Fibroblast of skin of left quadriceps (primary cell): ENCODE measurements around the gene DSCAML1.

Source experiments
- DNase-seq, 2 experiments: peaks; one replicate each; pipeline ENCODE4 v3.0.0-alpha.2; 2013; ENCODE audit warnings: low read depth in 2 of 2

The DSCAML1 gene

DNA sequence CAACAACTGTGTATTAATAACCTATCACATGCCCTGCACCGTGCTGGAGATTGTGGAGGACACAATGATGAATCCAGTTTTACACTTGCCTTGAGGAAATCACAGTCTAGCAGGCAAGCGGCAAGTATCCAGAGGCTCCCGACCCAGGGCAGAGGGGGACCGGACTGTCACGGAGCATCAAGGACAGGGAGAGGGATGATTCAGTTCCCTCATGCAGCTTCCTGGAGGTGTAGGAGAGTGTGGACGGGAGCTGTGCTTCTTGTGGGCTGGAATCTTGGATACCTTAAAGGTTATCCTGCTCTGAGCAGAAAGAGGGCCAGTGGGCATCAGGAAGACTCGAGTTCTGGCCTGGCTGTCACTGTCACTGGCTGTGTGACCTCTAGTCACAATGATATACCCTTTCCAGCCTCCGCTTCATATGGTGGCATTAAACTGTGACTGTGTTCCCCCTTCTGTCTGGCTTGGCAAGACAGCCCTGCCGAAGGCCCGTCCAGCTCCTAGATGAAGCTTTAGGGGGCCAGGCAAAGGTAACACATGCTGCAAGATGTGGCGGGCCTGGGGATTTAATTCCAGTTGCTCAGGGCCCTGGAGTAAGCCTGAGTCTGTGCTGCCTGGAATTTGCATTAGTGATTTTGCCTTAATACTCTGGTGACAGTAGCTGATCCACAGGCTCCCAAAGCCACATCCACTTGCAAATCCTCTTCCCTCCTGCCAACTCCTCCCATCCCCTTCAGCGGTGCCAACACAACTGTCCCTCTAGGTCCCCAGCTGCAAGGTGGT lies 162.8 kb downstream of the DSCAML1 start:
- no peak for DNase-seq

DNA sequence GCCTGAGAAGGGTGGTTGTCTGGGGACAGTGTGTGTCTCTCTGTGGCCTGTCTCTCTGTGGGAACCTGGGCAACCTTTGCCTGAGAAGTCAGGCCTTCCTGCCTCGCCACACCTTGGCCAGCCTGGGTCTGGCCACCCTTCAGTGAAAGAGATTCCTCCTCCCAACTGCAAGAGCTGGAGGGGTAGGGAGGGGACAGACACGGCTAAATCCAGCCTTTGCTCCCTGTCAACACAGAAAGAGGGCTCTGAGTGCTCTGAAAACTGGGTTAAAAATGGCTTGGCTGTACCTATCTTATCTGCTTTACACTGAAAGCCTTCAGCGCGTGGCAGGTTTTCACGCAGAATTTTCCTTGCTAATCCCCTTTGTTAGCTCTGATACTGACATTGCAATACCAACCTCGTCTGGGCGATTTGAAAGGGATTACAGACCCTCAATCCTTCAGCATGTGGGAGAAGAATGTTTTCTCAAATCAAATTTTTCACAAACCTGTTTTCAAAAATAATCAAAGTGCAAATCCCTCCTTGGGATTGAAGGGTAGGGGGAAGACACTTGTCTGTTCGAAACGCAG lies 163.7 kb downstream of the DSCAML1 start:
- no peak for DNase-seq

DNA sequence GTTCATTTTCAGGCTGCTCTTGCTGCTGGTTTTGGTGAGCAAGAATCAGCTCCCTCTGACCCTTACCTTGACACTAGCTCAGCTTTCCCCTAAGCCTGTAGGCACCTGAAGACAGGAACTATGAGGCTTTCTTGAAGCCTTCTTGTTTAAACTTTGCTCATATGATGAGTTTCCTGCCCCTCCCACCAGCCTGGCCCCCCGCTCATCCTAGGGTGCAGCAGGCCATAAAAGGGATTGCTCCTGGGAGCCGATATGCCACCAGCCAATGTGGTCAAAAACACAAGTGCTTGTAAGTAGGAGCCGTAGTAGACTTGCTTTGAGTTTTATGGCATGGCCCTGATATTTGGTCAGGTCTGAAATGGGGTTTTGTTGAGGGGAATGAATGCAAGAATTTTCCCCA lies 164.7 kb downstream of the DSCAML1 start:
- DNase-seq: no peak

DNA sequence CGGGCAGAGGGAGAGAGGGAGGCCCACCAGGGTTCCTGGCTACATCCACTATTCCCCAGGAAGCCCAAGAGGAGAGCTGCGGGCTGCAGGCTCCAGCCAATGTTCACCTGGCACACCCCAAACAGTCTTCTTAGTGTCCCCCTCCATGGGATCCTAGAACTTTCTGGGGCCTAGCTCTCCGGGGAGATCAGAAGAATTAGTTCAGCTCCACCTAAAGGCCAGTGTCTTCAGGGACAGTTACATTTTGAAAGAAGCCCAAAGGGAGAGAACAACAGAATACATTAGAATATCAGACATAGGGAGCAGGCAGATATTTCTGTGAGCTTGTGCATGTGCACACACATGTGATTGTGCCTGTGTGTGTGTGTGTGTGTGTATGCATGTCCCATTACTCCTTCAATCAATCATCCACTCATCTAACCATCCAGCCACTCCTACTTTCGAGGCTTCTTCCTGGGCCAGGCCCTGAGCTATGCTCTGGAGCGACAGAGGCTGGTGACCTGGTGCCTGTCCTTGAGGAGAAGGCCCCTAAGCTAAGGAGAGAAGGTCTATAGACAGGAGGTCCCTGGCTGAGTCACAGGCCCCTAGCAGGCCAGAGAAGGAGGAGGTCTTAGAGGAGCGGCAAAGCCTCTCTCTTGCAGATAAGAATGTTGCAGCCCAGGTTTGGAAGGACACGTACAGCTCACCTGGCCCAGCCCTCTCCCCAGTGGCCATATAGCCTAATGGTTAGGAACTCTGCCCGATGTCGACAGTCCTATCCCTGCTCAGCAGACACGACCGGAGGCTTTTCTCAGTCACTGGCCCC lies 165.5 kb downstream of the DSCAML1 start:
- no peak for DNase-seq

DNA sequence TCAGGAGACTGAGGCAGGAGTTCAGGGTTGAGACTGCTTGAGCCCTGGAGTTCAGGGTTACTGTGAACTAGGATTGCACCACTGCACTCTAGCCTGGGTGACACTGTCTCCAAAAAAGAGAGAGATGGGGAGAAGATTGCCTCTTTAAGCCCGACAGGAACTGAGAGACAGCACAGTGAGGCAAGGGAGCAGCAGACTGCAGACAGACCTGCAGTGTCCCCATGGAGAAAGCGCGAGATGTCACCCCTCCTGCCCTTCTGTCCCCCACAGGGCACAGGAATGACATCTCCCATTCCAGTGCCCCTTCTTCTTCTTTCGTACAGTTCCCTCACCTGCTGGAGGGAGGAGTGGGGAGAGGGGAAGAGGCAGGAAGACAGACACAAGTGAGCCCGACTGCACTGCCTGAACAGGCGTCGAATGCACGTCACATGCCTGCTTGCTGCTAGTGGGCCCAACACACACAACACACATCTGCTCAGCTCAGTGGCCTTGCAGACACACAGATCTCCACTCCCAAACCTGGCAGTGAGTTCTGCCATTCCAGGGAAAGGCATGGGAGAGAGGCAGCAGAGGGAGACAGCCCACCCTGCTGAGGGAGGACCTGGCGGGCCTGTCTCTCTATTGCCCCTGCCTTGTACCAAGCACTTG lies 167.0 kb downstream of the DSCAML1 start:
- DNase-seq: no peak

DNA sequence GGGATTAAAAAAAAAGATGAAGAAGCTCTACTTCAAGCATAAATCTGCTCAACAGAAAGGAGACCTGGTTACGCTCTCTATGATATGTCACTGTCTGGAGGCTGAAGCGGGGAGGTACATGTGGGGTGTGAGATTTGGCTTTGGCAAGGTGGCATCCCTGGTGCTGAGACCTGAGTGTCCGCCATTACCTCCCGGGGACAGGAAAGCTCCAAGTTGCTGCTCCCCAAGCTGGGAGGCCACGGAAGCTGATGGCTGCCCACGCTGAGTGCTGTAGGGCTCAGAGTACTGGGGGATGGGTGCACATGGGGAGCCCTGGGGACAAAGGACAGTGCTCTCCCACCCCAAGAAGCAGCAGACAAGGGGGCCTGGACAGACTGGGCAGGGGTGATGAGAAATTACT lies 167.9 kb downstream of the DSCAML1 start:
- no peak for DNase-seq

DNA sequence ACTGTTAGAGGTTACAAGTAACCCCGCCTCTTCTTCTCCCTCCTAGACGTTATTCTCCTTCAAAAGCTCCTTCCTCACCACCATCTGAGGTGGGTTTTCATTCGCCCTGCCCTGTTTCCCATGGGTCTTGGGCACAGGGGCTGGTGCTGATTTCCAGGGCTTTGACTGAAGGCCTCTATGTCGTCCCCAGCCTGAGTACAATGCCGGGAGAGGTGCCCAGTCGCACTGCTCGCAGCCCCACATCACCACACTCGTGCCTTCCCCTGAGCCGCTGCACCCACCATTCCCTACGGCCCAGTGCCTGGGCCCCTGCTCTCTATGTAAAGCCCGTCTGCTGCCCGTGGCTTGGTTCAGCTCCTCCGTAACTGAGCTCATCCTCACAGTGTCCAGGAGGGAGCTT lies 169.8 kb downstream of the DSCAML1 start:
- DNase-seq: no peak

DNA sequence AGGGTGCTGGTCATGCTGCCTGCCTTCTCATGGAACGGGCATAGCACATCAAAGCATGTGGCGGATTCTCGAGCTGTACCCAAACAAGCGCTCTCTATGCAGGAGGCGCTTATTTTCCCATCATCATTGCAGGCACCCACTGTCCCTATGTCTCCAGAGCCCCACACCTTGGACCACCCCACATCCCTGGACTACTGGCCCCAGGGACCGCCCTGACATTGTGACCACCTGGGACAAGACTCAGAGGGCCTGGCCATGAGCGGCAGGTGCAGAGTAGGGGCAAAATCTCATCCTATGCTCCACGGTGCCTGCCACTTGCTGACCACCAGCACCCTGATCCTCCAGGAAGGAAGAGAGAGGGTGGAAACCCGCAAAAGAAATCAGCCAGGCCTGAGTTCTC lies 170.4 kb downstream of the DSCAML1 start:
- DNase-seq: no peak

DNA sequence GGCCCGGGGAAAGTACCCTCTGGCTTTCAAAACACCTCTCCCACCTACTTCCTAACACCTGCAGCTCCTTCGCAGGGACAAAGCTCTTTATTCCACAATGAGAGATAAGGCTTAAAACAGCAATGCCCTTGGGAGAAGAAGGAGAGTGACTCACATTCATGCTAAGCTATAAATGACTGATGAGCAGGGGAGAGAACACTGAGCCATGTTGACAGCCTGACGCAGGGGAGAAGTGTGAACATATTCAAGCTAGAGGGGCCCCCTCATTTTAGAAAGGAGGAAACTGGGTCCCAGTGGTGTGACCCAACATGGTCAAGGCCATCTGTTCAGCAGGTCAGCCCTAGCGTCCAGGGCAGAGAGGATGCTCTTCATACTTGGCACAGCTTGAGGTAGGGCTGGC lies 171.8 kb downstream of the DSCAML1 start:
- DNase-seq: no peak

DNA sequence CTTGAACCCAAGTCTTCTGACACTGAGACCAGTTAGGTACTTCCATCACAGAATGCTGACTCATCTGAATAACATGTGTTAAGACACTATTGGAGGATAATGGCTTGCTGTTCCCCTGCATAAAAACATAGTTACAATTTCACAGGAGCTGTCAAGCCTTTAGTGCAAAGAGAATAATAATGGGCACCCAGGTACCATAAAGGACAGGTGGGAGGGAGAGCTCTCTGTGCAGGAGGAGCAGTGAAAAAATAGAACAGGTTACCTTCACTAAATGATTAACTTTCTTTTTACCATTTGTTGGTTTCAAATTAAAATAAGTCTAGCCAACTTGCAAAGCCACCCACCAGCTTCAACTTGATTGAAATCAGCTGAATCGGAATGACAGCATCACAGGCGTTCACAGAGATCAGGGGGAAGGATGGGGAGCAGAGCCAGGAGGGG lies 173.2 kb downstream of the DSCAML1 start:
- DNase-seq: no peak

DNA sequence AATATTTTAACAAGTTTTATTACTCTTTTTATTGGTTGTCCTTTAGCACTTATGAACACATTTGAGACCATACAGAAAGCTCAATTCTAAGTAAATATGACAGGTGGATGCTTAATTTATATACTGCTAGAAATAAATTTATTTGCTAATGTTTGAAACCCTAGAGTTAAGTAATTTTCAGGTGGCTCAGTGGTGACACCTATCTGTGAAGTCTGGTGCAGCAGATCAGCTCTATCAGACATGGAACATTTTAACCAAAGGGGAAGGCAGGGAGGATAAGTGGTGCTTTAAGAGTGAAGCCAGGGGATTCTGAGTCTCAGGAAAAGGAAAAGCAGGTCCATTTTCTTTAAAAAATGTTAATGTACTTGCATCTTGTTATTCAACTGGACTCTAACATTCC lies 175.8 kb downstream of the DSCAML1 start:
- DNase-seq: no peak

DNA sequence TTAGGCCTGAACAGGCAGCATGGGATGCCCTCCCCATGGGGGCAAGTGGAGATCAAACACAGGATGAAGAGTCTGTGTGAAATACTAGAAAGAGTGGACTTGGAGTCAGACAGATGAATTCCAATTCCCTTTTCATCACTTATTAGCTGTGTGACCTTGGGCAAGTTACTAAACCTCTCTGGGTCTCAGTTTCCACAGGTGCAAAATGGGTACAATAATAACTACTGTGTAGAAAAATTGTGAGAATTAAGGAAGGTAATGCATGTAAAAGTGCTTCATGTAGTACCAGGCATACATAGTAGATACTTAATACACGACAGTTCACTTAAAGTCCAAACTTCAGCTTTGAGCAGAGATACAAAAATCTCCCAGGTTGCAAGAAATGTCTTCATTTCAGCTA lies 176.4 kb downstream of the DSCAML1 start:
- no peak for DNase-seq

DNA sequence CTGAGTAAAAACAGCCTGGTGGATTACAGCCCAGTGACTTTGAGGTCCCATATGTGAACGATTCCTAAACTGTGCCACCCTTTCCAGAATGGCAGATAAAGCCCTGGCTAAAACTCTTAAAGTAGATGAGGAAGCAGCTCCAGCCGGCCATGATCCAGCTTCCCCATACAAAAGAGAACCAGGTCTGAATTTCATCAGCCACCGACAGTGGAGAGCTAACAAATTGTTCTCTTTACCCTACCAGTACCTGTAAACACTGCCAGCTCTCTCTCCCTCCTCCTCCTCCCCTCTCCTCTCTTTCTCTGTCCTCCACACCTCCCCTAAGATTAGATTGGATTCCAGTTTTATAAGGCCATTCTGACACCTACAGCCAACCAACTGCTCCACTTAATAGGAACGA lies 176.9 kb downstream of the DSCAML1 start:
- no peak for DNase-seq

DNA sequence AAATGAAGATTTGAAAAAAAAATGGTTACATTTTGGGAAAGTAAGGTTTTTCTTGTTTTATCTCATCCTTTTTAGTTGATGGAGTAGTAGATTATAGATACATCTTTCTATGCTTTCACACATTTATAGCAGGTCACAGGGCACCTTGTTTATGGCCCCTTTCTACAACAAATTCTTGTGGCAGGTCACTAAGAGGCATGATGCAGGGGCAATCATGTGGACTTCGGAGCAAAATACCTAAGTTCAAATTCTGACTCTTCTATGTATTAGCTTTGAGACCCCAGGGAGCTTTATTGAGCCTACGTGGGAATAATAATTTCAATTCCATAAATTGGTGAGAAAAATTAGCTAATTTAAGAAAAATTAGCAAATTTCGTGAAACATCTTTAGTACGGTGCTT lies 177.4 kb downstream of the DSCAML1 start:
- DNase-seq: no peak

DNA sequence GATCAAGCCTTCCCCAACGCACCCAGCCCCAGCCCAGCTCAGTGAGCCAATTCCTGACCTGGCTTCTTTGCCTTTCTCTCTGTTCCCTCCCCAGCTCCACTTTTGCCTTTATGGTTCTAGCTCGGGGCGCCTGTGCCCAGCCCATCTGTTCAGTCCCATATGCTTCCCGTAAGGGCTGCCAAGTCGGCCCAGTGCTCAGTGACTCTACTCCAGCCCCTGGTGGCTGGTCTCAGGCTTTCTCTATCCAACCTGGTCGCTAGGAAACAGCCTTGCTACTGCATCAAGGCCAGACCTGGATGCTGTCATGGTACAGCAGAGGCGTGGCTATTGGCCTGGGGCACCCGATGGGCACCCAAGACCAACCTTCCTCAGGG lies 178.0 kb downstream of the DSCAML1 start:
- no peak for DNase-seq

DNA sequence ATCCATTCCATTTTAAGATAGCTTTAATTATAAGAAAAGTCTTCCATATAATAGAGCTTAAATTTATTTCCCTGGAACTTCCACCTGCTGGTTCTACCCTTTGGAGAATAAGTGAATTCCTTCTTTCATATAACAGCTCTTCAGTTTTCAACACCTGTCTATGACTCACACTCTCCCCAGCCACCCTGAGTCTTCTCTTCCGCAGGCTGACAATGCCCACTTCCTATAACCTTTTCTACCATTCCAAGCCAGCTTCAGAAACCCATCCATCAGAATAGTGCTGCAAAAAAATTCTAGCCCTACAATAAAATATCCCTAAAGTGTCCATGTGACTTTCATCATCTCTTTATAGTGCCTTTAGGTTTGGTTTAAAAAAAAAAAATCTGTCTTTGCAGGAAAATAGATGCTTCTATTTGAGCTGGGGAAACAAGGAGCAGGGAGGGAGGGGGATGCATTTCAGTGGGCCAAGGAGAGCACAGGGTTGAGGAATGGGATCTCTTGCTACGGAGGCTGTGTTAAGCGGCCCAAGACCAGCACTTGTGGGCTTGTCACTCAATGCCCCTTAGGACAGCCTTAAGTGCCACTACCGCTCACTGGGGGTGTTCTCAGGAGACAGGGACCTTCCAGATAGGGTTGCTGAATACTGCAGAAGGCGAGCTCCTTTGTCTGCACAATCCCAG lies 178.6 kb downstream of the DSCAML1 start:
- DNase-seq: no peak

DNA sequence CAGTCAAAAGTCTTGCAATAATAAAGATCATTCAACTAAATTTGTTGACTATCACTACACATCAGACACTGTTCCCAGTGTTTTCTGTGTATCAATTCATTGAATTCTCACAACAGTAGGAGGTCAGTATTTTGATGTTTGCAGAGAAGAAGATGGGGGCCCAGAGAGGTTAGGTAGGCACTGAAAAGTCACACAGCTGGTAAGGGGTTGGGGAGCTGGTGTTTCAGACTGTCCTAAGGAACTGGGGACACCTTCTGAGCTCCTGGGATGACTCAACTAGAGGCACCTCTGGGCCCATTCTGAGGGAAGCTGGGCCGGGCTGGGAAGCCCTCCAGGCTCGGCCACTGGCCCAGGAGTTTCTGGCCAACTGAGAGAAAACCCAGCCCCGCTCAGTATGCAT lies 180.0 kb downstream of the DSCAML1 start:
- no peak for DNase-seq

DNA sequence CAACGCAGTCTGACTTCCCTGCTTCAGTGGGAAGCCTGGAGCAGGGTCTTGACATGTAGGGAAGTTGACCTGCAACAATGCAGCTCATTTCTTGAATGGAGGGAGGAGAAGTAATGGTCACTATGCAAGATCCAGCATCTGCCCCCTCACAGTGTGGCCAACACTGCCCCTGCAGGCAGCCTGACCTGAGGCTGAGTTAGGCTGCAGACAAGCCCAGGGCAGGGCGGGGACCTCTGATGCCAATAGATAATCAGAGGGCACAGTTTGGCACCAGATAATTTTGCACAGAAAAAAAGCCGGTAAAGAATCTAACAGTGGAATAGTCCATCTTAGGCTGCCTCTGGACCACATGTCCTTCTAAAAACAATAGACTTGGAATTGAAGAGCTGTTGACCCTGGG lies 182.3 kb downstream of the DSCAML1 start:
- no peak for DNase-seq

DNA sequence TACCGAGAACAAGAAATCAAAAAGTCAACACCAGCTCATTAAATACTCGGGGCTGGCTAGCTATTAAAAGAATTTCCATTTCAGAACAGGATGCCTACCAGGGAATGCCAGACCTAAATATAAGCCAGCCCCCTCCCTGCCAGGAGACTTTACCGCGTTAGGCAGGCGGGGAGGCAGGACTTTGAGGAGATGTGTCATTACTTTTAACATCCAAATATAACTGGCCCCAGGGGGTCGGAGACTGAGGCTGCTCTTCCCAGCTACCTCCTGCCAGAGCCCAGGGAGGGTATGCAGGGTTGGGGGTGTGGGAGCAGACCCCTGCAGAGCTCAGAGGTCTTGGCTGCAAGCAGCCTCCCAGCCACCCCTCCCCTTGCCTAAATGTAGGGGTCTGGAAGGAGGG lies 183.5 kb downstream of the DSCAML1 start:
- no peak for DNase-seq

DNA sequence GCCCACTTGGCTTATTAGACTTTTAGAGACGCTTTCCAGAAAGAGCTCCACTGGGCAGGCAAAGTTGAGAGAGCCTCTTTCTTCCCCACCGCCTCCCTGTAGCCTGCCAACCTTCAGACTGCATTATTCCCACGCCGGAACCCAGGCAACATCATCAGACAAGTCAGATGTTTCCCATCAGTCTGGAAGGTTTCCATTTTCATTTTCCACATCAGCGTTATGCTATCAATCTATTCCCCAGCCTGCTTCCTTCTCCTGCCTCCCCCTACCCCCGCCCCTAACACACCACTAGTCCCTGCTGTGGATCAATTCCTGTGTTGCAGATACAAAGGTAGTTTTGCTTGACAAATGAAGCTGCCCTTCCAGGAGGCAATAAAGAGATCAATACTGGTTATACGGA lies 184.8 kb downstream of the DSCAML1 start:
- no peak for DNase-seq

DNA sequence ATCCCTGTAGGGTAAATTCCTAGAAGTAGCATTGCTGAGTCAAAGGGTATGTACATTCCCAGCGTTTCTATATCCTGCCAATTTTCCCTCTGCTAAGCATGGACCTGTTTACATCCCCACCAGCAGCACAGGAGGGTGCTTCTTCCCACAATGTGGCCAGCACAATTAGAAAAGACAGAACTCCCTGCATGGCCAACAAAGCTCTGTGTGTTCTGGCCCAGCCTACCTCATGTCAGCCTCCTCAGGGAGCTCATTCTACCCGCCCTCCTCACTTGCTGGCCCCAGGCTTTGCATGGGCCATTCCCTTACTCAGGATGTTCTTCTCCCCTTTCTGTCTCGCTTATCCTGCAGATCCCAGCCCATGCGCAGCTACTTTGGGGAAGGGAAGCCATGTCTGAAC lies 186.1 kb downstream of the DSCAML1 start:
- no peak for DNase-seq

DNA sequence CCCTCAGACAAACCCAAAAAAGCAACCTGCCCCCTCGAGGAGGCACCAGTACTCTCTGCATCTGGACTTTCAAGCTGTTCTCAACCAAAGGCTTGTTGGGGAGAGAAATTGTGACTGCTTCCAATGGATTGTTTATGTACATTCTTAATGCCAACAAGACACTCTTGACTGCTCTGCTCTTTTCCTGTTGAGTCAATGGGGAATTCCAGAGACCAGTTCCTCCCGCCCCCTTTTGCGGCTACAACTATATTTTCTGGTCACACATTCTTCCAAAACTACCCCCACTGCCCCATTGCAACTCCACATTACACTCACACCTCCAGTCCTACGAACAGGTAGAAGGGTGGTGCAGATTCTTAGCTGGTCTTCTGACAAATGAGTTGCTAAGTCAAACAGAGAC lies 187.0 kb downstream of the DSCAML1 start:
- DNase-seq: no peak
